Globus pallidus (tissue), 1 donor: ENCODE measurements around the gene NBEA.

Experiments
- DNase-seq: peaks from one replicate; pipeline ENCODE4 v3.0.0-alpha.2; 2015; ENCODE audit warnings: low spot score

NBEA gene

DNA sequence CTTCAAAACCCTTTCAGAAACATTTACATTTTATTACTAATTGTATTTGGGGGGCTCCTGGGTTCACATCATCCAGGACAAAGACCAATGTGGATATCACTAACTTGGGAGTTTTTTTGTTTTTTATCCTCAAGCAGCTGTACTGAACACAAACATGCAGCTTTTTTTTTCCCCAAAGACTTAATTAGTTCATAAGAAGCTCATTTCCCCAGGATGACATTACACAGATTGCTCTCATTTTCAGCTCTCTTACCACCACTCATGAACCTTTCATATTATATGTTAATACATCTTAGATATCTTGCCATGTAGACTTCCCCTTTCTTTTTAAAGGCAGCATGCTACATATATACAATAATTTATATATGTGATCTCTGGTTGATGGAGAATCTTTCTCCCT lies 653.1 kb downstream of the NBEA start:
- DNase-seq, result no peak

DNA sequence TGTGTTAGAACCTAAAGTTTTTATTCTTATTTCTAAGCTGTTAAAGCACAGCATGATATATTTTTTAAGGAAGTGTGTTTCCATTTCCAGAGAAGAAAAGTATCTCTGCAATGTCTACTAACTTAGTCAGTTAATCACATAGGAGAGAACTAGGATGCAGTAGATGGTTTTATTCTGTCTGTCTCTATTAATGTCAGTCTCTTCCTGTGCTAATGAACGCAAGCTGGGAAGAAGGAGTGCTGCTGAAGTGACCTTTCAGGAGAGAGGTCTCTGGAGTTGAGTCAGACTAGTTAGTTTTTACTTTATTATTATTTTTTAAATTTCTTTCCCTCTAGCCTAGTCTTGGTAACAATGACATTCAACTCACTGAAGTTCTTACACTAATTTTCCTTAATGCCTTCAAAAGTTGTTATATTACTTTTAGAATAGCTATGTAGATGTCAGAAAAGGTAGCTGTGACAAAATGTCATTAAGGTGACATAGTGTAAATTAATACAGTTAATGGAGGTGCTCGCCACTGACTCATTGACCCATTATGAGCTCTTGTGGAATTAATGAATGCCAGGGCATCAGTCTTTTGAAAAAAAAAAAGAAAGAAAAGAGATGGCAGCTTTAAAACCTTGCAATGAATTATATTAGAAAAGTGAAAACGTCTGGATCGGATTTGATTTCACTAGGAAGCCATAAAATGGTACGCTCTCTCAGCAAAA lies 654.4 kb downstream of the NBEA start:
- DNase-seq, result no peak

DNA sequence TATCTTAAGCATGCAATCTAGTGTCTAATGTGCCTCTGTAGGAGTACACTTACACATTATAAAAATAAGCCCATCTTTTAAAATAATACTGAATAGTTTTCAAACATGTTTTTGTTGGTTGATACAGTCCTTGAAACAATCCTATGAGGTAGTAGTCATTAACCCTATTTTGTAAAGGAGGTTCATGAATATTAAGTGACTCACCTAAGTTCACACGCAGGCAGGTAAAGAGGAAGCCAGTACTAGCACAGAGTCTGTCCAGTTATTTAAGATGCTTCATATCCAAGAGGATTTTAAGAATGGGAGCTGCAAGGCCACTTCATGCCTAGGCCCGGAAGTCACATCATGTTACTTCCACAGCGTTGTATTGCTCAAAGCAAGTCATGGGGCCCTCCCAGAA lies 655.4 kb downstream of the NBEA start:
- DNase-seq, result no peak

DNA sequence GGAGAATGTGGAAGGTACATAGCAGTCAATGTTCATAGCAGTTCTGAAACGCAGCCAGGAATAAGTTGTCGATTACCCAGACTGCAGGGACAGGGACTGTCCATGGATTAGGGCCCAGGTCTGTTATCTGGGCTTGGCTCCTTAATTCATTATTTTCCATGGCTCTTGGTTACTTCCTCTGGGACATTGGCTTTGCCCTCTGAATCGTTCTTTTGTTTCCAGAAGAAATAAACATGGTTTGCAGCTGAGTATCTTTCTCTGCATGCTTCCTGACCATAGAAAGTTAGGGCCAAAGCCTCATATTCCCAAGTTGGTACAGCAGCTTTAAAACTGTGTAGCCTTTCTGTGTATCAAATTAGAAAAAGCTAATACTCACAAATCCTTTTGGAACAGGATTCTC lies 656.2 kb downstream of the NBEA start:
- peak; percentile 28 for DNase-seq

- DNase-seq, result no peak
Measured at GRCh38 chr13:35598790-35599369, 656.8 kb downstream of the NBEA start.

DNA sequence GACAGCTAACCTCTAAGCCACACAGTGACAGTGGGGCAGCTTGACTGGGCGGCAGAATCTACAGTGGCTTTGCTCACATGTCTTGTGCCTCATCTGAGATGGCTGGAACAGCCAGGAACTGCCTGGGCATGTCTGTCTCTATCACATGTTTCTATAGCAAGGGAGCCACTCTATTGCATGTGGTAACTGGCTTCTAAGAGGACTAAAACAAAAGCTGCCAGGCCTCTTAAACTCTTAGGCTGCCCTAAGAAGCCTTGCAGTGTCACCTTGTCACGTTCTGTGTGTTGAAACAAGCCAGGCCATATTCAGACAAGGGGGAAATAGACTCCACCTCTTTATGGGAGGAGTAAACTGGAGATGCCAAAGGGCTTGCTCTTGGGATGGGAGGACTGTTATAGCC lies 657.3 kb downstream of the NBEA start:
- no peak for DNase-seq

GRCh38 chr13:35600137-35600536 lies 658.1 kb downstream of the NBEA start:
- no peak for DNase-seq

- DNase-seq, result no peak
Measured at GRCh38 chr13:35603593-35604285, 661.7 kb downstream of the NBEA start.

- DNase-seq, result no peak
Measured at GRCh38 chr13:35614666-35615065, 672.6 kb downstream of the NBEA start.

DNA sequence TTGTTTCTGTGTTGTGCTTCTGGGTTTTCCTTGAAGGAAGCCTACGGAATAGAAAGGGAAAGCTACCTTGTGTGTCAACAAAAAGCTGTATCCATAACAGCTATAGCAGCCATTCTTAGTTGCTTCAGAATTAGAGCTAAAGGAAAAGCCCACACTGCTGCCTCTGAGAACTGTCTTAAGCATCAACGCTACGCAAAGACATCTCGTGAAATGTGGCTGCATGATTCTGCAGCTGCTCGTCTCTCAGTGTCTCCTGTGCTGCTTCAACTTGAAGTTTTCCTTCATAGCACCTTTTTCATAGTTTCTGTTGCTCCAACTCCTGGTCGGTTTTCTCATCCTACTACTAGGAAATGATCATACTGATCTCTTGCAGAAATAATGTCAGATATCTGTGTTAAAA lies 675.4 kb downstream of the NBEA start:
- DNase-seq, result no peak

GRCh38 chr13:35618565-35619083 lies 676.6 kb downstream of the NBEA start:
- no peak for DNase-seq

DNA sequence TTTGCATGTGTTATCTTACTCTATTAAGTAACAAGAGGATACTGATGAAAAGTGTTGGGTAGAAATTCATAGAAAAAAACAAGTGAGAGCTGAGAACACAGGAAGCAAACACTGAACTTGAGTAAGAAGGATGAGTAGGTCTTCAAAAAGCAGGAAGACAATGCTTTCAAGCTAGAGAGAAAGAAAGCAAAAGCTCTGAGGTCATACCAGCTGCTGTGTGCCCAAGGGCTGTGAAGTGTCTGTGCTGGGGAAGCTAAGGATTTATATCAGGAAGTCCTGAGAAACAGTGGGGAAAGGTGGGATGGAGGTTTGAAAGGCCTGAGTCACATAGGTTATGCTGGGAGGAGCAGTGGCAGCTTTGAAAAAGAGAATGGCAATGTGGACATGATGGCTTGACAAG lies 679.9 kb downstream of the NBEA start:
- DNase-seq, result no peak

DNA sequence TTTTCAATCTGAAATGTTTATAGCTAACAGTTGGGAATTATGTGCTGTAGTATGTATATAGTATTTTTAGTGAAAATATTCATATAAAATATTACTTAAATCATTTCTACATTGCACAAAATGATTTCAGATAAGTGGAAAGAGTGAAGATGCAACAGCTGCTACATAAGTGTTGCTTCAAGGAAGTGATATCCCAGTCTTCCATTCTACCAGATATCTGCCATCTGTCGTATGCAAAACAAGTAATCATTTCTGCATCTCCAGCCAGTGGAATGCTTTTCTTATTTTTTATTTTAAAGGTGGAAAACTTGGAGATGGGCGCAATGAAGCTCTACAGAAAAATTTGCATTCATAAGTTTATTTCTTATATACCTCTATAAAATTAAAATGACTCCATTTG lies 687.0 kb downstream of the NBEA start:
- DNase-seq, result no peak

GRCh38 chr13:35630551-35631275 lies 688.6 kb downstream of the NBEA start:
- DNase-seq, result peak; percentile 45

DNA sequence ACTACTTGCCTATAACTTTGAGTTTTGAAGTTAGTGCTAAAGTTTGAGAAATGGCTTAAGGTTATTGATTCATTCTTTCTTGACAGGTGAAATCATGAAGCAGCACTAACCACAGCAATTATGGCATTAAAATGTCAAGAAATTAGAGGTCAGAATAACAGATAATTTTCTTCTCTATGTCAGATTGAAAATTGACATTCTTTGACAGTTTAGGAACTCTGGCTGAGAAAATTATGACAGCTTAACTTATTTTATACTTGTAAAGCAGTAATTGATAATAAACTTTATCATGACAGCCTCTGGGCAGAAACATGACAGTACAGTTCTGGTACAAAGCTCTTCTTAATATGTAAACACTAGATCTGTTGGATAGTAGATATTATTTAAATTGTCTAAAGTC lies 689.6 kb downstream of the NBEA start:
- no peak for DNase-seq

GRCh38 chr13:35643625-35644024 lies 701.6 kb downstream of the NBEA start:
- DNase-seq, result no peak

DNA sequence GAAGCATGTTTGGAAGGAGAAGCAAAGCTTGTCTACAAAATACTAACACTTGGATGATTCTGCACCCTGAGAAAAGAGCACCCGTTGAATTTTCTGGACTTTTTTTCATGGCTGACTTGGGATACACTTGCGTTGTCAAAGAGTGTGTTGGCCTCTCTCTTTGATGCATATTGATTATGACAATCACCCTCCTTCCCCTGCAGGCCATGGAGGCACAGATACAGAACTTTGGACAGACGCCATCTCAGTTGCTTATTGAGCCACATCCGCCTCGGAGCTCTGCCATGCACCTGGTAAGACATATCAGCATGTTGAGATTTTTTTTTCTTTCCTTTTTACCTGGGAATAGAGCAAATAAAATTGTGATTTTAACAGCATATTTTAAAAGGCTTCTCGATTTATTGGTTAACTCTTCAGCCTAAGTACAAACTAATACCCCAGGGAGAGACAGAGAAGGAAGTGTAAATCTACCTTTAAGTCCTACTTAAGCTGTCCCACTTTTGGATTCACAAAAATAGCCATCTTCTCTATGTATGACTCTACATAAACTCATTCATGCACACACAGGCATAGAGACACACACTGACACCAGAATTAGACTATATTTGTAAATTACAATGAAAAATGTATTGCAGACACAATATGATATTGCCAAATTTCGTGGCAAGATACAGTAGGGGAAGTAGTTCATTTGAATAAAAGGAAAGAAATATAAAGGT lies 704.1 kb downstream of the NBEA start:
- DNase-seq, result no peak

DNA sequence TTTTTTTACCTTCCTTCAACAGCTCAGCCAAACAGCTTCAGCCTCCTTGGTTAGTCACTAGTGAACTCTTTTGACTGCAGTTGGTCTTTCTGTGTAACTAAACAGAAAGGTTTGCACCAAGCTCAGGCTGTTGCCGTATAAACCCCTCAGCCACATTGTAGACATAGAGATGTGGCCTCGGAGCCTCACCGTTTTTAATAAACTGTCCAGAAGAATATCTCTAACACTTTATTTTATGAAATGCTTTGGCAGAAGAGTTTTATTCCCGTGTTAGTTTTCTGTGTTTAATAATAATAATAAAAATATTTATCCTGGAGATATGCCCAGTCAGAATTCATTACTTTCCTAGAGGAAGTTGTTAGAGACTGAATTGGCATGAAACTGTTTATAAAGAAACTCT lies 706.1 kb downstream of the NBEA start:
- no peak for DNase-seq

DNA sequence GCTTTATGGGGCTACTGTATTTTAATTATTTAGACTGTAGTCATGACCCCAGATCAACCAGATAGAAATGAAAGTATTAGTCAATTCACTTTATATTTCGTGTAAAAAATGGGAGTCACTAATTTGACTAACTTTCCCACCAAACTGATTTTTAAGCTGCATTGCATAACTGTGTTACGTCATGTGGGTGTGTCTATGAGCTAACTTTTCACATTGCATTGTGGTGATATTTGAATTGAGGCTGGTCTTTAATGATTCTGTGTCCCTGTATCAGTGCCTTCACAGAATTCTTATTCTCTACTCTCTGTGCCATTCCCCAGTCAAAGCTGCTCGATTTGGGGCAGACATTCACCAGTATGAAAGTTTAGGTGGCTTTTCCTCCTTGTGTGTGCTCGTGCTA lies 707.1 kb downstream of the NBEA start:
- DNase-seq, result no peak

DNA sequence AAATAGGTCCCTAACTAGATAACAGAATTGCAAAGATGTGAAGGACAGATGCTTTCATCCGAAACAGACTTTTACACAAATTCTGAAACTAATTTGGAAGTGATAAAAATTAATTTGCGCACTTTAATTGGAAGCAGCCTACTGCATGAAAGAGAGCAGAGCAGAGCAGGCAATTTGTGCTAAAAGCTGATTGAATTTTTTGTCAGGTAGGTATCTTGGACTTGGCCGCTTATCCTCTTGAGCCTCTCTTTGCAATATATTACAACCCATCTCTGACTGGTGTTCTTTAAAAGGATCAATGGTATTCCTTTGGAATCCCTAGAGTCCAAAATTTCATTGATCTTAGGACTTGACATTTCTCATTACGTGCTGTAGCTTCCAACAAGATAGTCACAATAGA lies 717.7 kb downstream of the NBEA start:
- no peak for DNase-seq

GRCh38 chr13:35664747-35665146 lies 722.7 kb downstream of the NBEA start:
- DNase-seq, result no peak

DNA sequence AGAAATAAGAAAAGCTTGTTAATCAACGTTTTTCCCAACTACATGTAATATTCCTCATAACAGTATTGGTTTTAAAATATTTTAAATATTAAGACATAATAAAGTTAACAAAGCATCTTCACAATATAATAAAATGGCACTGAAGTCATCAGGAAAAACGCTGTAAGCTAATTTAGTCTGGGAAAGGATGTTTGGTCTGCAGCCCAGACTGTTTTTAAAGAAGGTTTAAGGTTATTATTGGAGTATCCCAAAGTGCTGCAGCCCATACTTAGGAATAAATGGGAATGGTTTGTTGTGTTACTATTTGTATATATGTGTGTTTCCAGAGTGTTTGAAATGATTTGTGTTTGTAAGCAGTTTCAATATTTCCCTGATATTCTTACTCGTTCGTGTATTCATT lies 727.3 kb downstream of the NBEA start:
- DNase-seq, result no peak
